GM23248 (cell line): ENCODE data around the gene PRSS36. TPM values are rescaled to one million over a fixed set of nuclear protein-coding genes. Genes with fewer than 3 reads are reported as not detected.

Experiments
- DNase-seq: peaks from one replicate; pipeline ENCODE4 v3.0.0-alpha.2; 2015
- H2AFZ ChIP-seq: fragments of 200-600 bp; sonication (generic); 2 replicates; pipeline ENCODE4 v1.6.1; 2016; ENCODE audit warnings: antibody characterized with exemption
- H3F3A ChIP-seq: fragments of 200-600 bp; sonication (generic); 2 replicates; pipeline ENCODE4 v1.6.1; 2016; ENCODE audit warnings: mild to moderate bottlenecking, antibody characterized with exemption, mixed run types; ENCODE audit not compliant: insufficient read depth
- H3K27ac ChIP-seq: fragments of 200-600 bp; sonication (generic); 2 replicates; pipeline ENCODE4 v1.5.1; 2016; ENCODE audit warnings: mild to moderate bottlenecking
- H3K27me3 ChIP-seq: fragments of 200-600 bp; sonication (generic); replicated peaks from 2 replicates; pipeline ENCODE4 v1.6.1; 2016; ENCODE audit warnings: mild to moderate bottlenecking; ENCODE audit not compliant: insufficient read depth
- H3K36me3 ChIP-seq: fragments of 200-600 bp; sonication (generic); 2 replicates; pipeline ENCODE4 v1.6.1; 2016; ENCODE audit warnings: low read depth, mild to moderate bottlenecking
- H3K4me1 ChIP-seq: fragments of 200-600 bp; sonication (generic); 2 replicates; pipeline ENCODE4 v1.6.1; 2016; ENCODE audit warnings: mild to moderate bottlenecking; ENCODE audit not compliant: insufficient read depth
- H3K4me2 ChIP-seq: fragments of 200-600 bp; sonication (generic); one replicate; pipeline ENCODE4 v1.6.1; 2016; ENCODE audit warnings: mild to moderate bottlenecking; ENCODE audit not compliant: unreplicated experiment
- H3K4me3 ChIP-seq: fragments of 200-600 bp; sonication (generic); 2 replicates; pipeline ENCODE4 v1.5.1; 2016; ENCODE audit warnings: mild to moderate bottlenecking
- H3K79me2 ChIP-seq: fragments of 200-600 bp; sonication (generic); 2 replicates; pipeline ENCODE4 v1.6.1; 2016; ENCODE audit warnings: mild to moderate bottlenecking; ENCODE audit not compliant: insufficient read depth
- H3K9ac ChIP-seq: fragments of 200-600 bp; sonication (generic); 2 replicates; pipeline ENCODE4 v1.6.1; 2016; ENCODE audit warnings: mild to moderate bottlenecking
- H3K9me2 ChIP-seq: fragments of 200-600 bp; sonication (generic); 2 replicates; pipeline ENCODE4 v1.6.1; 2016; ENCODE audit warnings: mixed run types, mild to moderate bottlenecking, moderate library complexity; ENCODE audit not compliant: insufficient read depth
- H3K9me3 ChIP-seq: fragments of 200-600 bp; sonication (generic); one replicate; pipeline ENCODE4 v1.6.1; 2017; ENCODE audit warnings: low read depth
- H4K20me1 ChIP-seq: fragments of 200-600 bp; sonication (generic); 2 replicates; pipeline ENCODE4 v1.6.0; 2016; ENCODE audit not compliant: insufficient read depth
- EZH2 ChIP-seq: fragments of 200-600 bp; sonication (generic); IDR thresholded peaks from 2 replicates; pipeline ENCODE4 v1.6.1; 2018; ENCODE audit warnings: antibody characterized with exemption, mild to moderate bottlenecking; ENCODE audit not compliant: insufficient read depth, poor library complexity, severe bottlenecking
- EZH2phosphoT487 ChIP-seq: fragments of 200-600 bp; sonication (generic); IDR thresholded peaks from 2 replicates; pipeline ENCODE4 v1.6.1; 2018; ENCODE audit warnings: antibody characterized with exemption, moderate library complexity, mild to moderate bottlenecking, low read depth; ENCODE audit not compliant: insufficient read depth
- WGBS, 2 experiments: methylation state at CpG; one replicate each; pipeline ENCODE4 v1.1.6; 2015 to 2017; ENCODE audit warnings: low lambda C conversion rate in 2 of 2, low coverage in 1 of 2; ENCODE audit errors: missing lambda C conversion rate in 2 of 2; 5-methylcytosine and 5-hydroxymethylcytosine counted together
- in situ Hi-C: fragments of 300-500 bp; cut with MboI; formaldehyde crosslinking; loops from 2 replicates; pipeline ENCODE4 v1.15.0; 2020
- polyA plus RNA-seq: library from polyadenylated mRNA; unstranded; fragments of >200 nt; fragmentation: Nextera tagmentation; extraction: Ambion mirVana; gene quantifications from 2 replicates; pipeline ENCODE4 v1.2.1, GENCODE V29; 2016
- total RNA-seq: library from RNA; depleted of rRNA; stranded (reverse); fragments of >200 nt; shearing (Covaris generic); gene quantifications from 2 replicates; pipeline ENCODE4 v1.2.3, GENCODE V29; 2014

Gene PRSS36
- total and polyA plus RNA-seq, 2 experiments from 2014 or later: 2.2 TPM; not detected in 1

GRCh38 chr16:31131841-31132271 is 18.0 kb downstream of the PRSS36 start:
- H3K4me3 ChIP-seq: no peak overlapping the region
- no peaks in the 10 kb centered on the region for H4K20me1 ChIP-seq
- H3K9me2 ChIP-seq: no peaks in the 10 kb centered on the region
- WGBS, 2 experiments: 78 to 80% methylated on average over 5 of the region's 5 CpGs
- no peaks in the 10 kb centered on the region for H3K79me2 ChIP-seq
- no peak overlapping the region for H3K4me2 ChIP-seq
- H3K27ac ChIP-seq: no peak overlapping the region
- H3K9ac ChIP-seq: no peak overlapping the region
- H3K9me3 ChIP-seq: no peaks in the 10 kb centered on the region
- TF ChIP-seq EZH2phosphoT487 (no peak), EZH2 (no peak)
- no peaks in the 10 kb centered on the region for H3K36me3 ChIP-seq
- DNase-seq: no peak
- in situ Hi-C loops: no loop called here
- H3K4me1 ChIP-seq: no peaks in the 10 kb centered on the region
- no peaks in the 10 kb centered on the region for H3F3A ChIP-seq
- H3K27me3 ChIP-seq: no peaks in the 10 kb centered on the region
- no peak overlapping the region for H2AFZ ChIP-seq

- no peak for DNase-seq
- no peak overlapping the region for H2AFZ ChIP-seq
- no peaks in the 10 kb centered on the region for H3K4me1 ChIP-seq
- no peaks in the 10 kb centered on the region for H3K27me3 ChIP-seq
- in situ Hi-C loops: no loop called here
- H3K4me3 ChIP-seq: no peak overlapping the region
- 88 to 90% methylated on average over 11 of the region's 11 CpGs for WGBS, 2 experiments
- no peak overlapping the region for H3K27ac ChIP-seq
- no peak for TF ChIP-seq EZH2
- TF ChIP-seq EZH2phosphoT487: no peak
- H3F3A ChIP-seq: no peaks in the 10 kb centered on the region
- no peak overlapping the region for H3K9ac ChIP-seq
- no peaks in the 10 kb centered on the region for H3K9me3 ChIP-seq
- H3K36me3 ChIP-seq: no peaks in the 10 kb centered on the region
- H3K9me2 ChIP-seq: no peaks in the 10 kb centered on the region
- no peaks in the 10 kb centered on the region for H4K20me1 ChIP-seq
- no peaks in the 10 kb centered on the region for H3K79me2 ChIP-seq
- no peak overlapping the region for H3K4me2 ChIP-seq
Measured at GRCh38 chr16:31131416-31131815, 18.4 kb downstream of the PRSS36 start.

GRCh38 chr16:31130899-31131298 is 19.0 kb downstream of the PRSS36 start:
- Histone ChIP-seq H3K4me3 (no peak overlapping the region), H3K9me2 (no peaks in the 10 kb centered on the region), H3K79me2 (no peaks in the 10 kb centered on the region), H2AFZ (no peak overlapping the region), H3K4me1 (no peaks in the 10 kb centered on the region), H3K4me2 (no peak overlapping the region), H3F3A (no peaks in the 10 kb centered on the region), H3K9ac (no peak overlapping the region), H3K9me3 (no peaks in the 10 kb centered on the region), H3K27ac (no peak overlapping the region), H3K36me3 (no peaks in the 10 kb centered on the region), H3K27me3 (no peaks in the 10 kb centered on the region), H4K20me1 (no peaks in the 10 kb centered on the region)
- no peak for DNase-seq
- 88 to 92% methylated on average over 5 of the region's 6 CpGs for WGBS, 2 experiments
- in situ Hi-C loops: no loop called here
- no peak for TF ChIP-seq EZH2
- no peak for TF ChIP-seq EZH2phosphoT487

- WGBS, 2 experiments: 99 to 100% methylated on average over 7 to 10 of the region's 10 CpGs
- no peak overlapping the region for H2AFZ ChIP-seq
- H4K20me1 ChIP-seq: no peaks in the 10 kb centered on the region
- no peak overlapping the region for H3K9ac ChIP-seq
- H3K36me3 ChIP-seq: no peaks in the 10 kb centered on the region
- no peak overlapping the region for H3K4me2 ChIP-seq
- no peak overlapping the region for H3K4me3 ChIP-seq
- H3K27ac ChIP-seq: no peak overlapping the region
- H3K9me2 ChIP-seq: no peaks in the 10 kb centered on the region
- no peaks in the 10 kb centered on the region for H3K4me1 ChIP-seq
- in situ Hi-C loops: no loop called here
- H3K79me2 ChIP-seq: no peaks in the 10 kb centered on the region
- H3K9me3 ChIP-seq: no peaks in the 10 kb centered on the region
- DNase-seq: no peak
- H3K27me3 ChIP-seq: no peaks in the 10 kb centered on the region
- H3F3A ChIP-seq: no peaks in the 10 kb centered on the region
- TF ChIP-seq EZH2: no peak
- TF ChIP-seq EZH2phosphoT487: no peak
Measured at GRCh38 chr16:31130336-31130891, 19.5 kb downstream of the PRSS36 start.
